Tibial nerve (tissue), 4 donors: ENCODE data around the gene RPLP1. TPM values are rescaled to one million over a fixed set of nuclear protein-coding genes. Genes with fewer than 3 reads are reported as not detected.

ENCODE experiments used
- DNase-seq, 2 donors: peaks; one replicate each; pipeline ENCODE4 v3.0.0-alpha.2; 2019; ENCODE audit warnings: low spot score in 2 of 2
- H3K27ac ChIP-seq, 4 donors: fragments of 200-600 bp; sonication (generic) in 3 of 4; one replicate each; pipeline ENCODE4 v1.5.1; 2017 to 2019; ENCODE audit warnings: mild to moderate bottlenecking in 1 of 4
- H3K27me3 ChIP-seq, 2 donors: fragments of 200-600 bp; sonication (generic) in 1 of 2; one replicate each; pipeline versions ENCODE4 v1.5.1 to v1.6.0; 2017 to 2019
- H3K36me3 ChIP-seq, 3 donors: fragments of 200-600 bp; sonication (generic); one replicate each; pipeline ENCODE4 v1.5.1; 2018 to 2019
- H3K4me1 ChIP-seq, 4 donors: fragments of 200-600 bp; sonication (generic) in 3 of 4; one replicate each; pipeline ENCODE4 v1.5.1; 2017 to 2019
- H3K4me3 ChIP-seq, 4 donors: fragments of 200-600 bp; sonication (generic) in 3 of 4; one replicate each; pipeline ENCODE4 v1.5.1; 2017 to 2019; ENCODE audit warnings: mild to moderate bottlenecking in 1 of 4, moderate library complexity in 1 of 4
- H3K9me3 ChIP-seq, 4 donors: fragments of 200-600 bp; sonication (generic) in 3 of 4; one replicate each; pipeline ENCODE4 v1.5.1; 2017 to 2019
- CTCF ChIP-seq, 5 experiments: fragments of 200-600 bp in 3 of 5; fragments of 450-650 bp in 2 of 5; sonication (generic) in 3 of 5; IDR thresholded peaks; one replicate each; pipeline ENCODE4 v1.5.1; 2016 to 2019; ENCODE audit warnings: antibody characterized with exemption in 5 of 5, mild to moderate bottlenecking in 3 of 5, moderate library complexity in 2 of 5
- EP300 ChIP-seq, 2 donors: sonication (generic); formaldehyde crosslinking; IDR thresholded peaks; one replicate each; pipeline ENCODE4 v1.6.1; 2017; ENCODE audit warnings: antibody characterized with exemption in 2 of 2, mild to moderate bottlenecking in 1 of 2
- POLR2A ChIP-seq, 2 donors: fragments of 450-650 bp; IDR thresholded peaks; one replicate each; pipeline ENCODE4 v1.6.1; 2017; ENCODE audit warnings: antibody characterized with exemption in 2 of 2, mild to moderate bottlenecking in 2 of 2, moderate library complexity in 2 of 2
- WGBS, 2 donors: methylation state at CpG; one replicate each; pipeline ENCODE4 v1.1.5; 2018; 5-methylcytosine and 5-hydroxymethylcytosine counted together
- total RNA-seq, 4 donors: library from RNA; depleted of rRNA; stranded (reverse); fragments of >200 nt; gene quantifications; one replicate each; pipeline ENCODE4 v1.1.0, GENCODE V29; 2016

The RPLP1 gene
- total RNA-seq, 4 donors from 2014 or later: 435 to 693 (median 620) TPM

GRCh38 chr15:69424001-69424400 is 28.6 kb upstream of the RPLP1 start:
- Histone ChIP-seq H3K4me3 (no peak overlapping the region), H3K9me3 (no peaks in the 10 kb centered on the region), H3K27ac (no peak overlapping the region), H3K4me1 (peaks cover 0 to 4% (median 0%) of the 10 kb centered on the region in 4 donors), H3K36me3 (peaks cover 0 to 13% (median 0%) of the 10 kb centered on the region in 3 donors), H3K27me3 (no peaks in the 10 kb centered on the region)
- TF ChIP-seq POLR2A (IDR thresholded peaks at IDR 0.05): no peak
- TF ChIP-seq CTCF (IDR thresholded peaks at IDR 0.05): no peak
- TF ChIP-seq EP300 (IDR thresholded peaks at IDR 0.05): no peak
- 86 to 90% methylated on average over 2 of the region's 2 CpGs for WGBS, 2 donors
- DNase-seq: no peak

DNA sequence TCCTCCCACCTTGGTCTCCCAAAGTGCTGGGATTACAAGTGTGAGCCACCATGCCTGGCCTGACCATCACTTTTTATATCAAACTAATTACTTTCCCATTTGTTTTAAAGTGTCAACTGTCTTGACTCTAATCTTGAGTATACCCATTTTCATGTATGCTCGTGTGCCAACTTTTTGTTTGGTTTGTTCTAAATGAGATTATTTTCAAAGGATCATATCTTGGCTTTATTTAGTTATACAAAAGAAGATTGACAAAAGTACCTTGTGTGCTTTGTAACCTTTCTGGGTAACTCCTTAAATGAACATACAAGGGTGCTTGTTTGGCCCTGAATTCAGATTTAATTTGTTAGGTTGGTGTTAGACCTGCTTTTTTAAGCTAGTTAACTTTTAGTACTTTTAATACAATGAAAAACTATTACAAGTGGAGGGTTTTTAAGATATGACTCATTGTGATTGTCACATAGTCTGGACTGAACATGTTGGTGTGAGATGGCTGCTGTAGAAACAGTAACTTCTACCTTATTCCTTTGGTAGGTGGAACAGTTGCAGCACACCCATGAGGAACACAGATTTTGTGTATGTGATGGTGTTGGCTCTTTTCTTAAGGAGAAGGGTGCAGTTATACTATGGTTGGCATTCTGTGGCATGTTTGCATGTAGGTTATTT is 27.7 kb upstream of the RPLP1 start:
- peaks cover 0 to 13% (median 0%) of the 10 kb centered on the region in 3 donors for H3K36me3 ChIP-seq
- 94 to 100% methylated on average over 1 of the region's 1 CpG for WGBS, 2 donors
- no peak overlapping the region for H3K27ac ChIP-seq
- peaks cover 0 to 4% (median 0%) of the 10 kb centered on the region in 4 donors for H3K4me1 ChIP-seq
- no peaks in the 10 kb centered on the region for H3K27me3 ChIP-seq
- DNase-seq: no peak
- H3K9me3 ChIP-seq: no peaks in the 10 kb centered on the region
- no peak overlapping the region for H3K4me3 ChIP-seq
- TF ChIP-seq EP300 (IDR thresholded peaks at IDR 0.05) (no peak), POLR2A (IDR thresholded peaks at IDR 0.05) (no peak), CTCF (IDR thresholded peaks at IDR 0.05) (no peak)

- Histone ChIP-seq H3K4me1 (no peaks in the 10 kb centered on the region), H3K27me3 (no peaks in the 10 kb centered on the region), H3K4me3 (no peak overlapping the region), H3K36me3 (no peaks in the 10 kb centered on the region), H3K9me3 (no peaks in the 10 kb centered on the region), H3K27ac (no peak overlapping the region)
- WGBS, 2 donors: 85 to 98% methylated on average over 1 of the region's 1 CpG
- TF ChIP-seq EP300 (IDR thresholded peaks at IDR 0.05): no peak
- no peak for DNase-seq
Measured at GRCh38 chr15:69433831-69434230, 18.8 kb upstream of the RPLP1 start.

DNA sequence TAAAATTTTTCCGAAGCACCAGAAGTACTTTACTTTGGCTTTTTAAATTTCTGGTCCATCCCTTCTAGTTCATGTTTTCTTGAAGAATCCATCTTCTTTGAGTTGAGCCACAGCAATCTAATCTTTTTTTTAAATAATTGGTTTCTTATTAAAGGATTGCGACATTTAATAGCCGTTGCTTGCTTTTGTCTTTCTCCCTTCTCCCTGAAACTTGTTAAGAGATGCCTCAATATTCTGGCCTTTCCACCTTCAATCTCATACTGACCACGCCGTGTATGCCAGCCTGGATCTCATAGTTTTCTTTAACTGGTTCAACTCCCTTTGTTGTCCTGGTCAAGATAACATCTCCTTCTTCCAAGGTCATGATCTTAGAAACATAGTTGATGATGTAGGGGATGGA is 18.4 kb upstream of the RPLP1 start:
- H3K4me3 ChIP-seq: no peak overlapping the region
- WGBS, 2 donors: 94% methylated on average over 5 of the region's 5 CpGs

DNA sequence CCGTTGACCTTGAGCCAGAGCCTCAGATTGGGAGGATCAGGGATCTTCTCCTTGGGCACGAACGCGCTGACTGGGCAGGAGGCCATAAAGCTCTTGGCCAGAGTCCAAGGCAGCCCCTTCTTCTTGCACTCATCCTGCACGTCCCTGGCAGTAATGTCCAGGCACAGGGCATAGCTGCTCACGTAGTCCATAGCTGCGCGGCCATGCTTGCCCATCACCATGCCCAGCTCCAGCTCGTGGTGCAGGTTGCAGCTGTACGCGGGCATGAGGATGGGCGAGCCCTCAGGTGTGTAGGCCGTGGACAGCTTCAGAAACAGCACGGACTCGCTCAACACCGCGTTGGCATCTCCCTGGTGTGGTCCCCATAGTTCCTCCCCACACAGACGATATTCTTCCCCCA is 17.9 kb upstream of the RPLP1 start:
- TF ChIP-seq CTCF (IDR thresholded peaks at IDR 0.05) (no peak), POLR2A (IDR thresholded peaks at IDR 0.05) (no peak), EP300 (IDR thresholded peaks at IDR 0.05) (no peak)
- no peaks in the 10 kb centered on the region for H3K4me1 ChIP-seq
- no peaks in the 10 kb centered on the region for H3K27me3 ChIP-seq
- H3K9me3 ChIP-seq: no peaks in the 10 kb centered on the region
- 91 to 97% methylated on average over 15 to 17 of the region's 18 CpGs for WGBS, 2 donors
- no peaks in the 10 kb centered on the region for H3K36me3 ChIP-seq
- H3K4me3 ChIP-seq: no peak overlapping the region
- DNase-seq: no peak
- H3K27ac ChIP-seq: no peak overlapping the region

More for the DNA sequence above, 18.4 kb upstream of the RPLP1 start:
- TF ChIP-seq CTCF (IDR thresholded peaks at IDR 0.05): no peak
- TF ChIP-seq POLR2A (IDR thresholded peaks at IDR 0.05): no peak
- no peak for TF ChIP-seq EP300 (IDR thresholded peaks at IDR 0.05)
- H3K36me3 ChIP-seq: no peaks in the 10 kb centered on the region
- no peaks in the 10 kb centered on the region for H3K9me3 ChIP-seq
- H3K27me3 ChIP-seq: no peaks in the 10 kb centered on the region
- H3K27ac ChIP-seq: no peak overlapping the region
- no peaks in the 10 kb centered on the region for H3K4me1 ChIP-seq
- no peak for DNase-seq
